Natural killer cell (primary cell): ENCODE data around the gene EBF3. TPM values are rescaled to one million over a fixed set of nuclear protein-coding genes. Genes with fewer than 3 reads are reported as not detected.

Experiments
- ATAC-seq, 3 donors: fragments of 150-1000 bp in 2 of 3; fragments of 200-7000 bp in 1 of 3; cut with Tn5 transposase; 1 replicate in 1 of 3; 2 replicates in 2 of 3; pipeline ENCODE4 v1.10.0; 2021; ENCODE audit warnings: mild to moderate bottlenecking in 2 of 3, moderate library complexity in 2 of 3
- DNase-seq, 2 donors: peaks; one replicate each; pipeline versions ENCODE4 v3.0.0 to v3.0.0-alpha.2; 2013 to 2021; ENCODE audit warnings: mixed read lengths in 1 of 2
- H3K27ac ChIP-seq: one replicate; pipeline ENCODE4 v1.5.1; 2013; ENCODE audit warnings: mild to moderate bottlenecking, low read length
- H3K27me3 ChIP-seq: one replicate; pipeline ENCODE4 v1.6.1; 2013; ENCODE audit warnings: low read length; ENCODE audit not compliant: control insufficient read depth, insufficient read depth
- H3K36me3 ChIP-seq: one replicate; pipeline ENCODE4 v1.6.1; 2013; ENCODE audit warnings: low read length; ENCODE audit not compliant: control insufficient read depth, insufficient read depth
- H3K4me1 ChIP-seq: one replicate; pipeline ENCODE4 v1.6.1; 2013; ENCODE audit warnings: low read length; ENCODE audit not compliant: control insufficient read depth, insufficient read depth
- H3K4me3 ChIP-seq: one replicate; pipeline ENCODE4 v1.5.1; 2013; ENCODE audit warnings: low read length
- H3K9me3 ChIP-seq: one replicate; pipeline ENCODE4 v1.6.1; 2013; ENCODE audit warnings: low read length; ENCODE audit not compliant: control insufficient read depth, insufficient read depth
- H3K27ac Mint-ChIP-seq, 2 donors: one replicate each; pipeline ENCODE4 v1.8.0; 2022; ENCODE audit warnings: mild to moderate bottlenecking in 2 of 2, mixed read lengths in 2 of 2, moderate library complexity in 1 of 2
- H3K27me3 Mint-ChIP-seq, 2 donors: one replicate each; pipeline ENCODE4 v1.8.0; 2022; ENCODE audit warnings: low read depth in 2 of 2, mixed read lengths in 2 of 2
- H3K36me3 Mint-ChIP-seq: one replicate; pipeline ENCODE4 v1.8.0; 2022; ENCODE audit warnings: mixed read lengths
- H3K4me1 Mint-ChIP-seq, 2 donors: one replicate each; pipeline ENCODE4 v1.8.0; 2022; ENCODE audit warnings: mixed read lengths in 2 of 2
- H3K4me3 Mint-ChIP-seq: one replicate; pipeline ENCODE4 v1.8.0; 2022; ENCODE audit warnings: mild to moderate bottlenecking, moderate library complexity, mixed read lengths
- H3K9me3 Mint-ChIP-seq, 2 donors: one replicate each; pipeline ENCODE4 v1.8.0; 2022; ENCODE audit warnings: mixed read lengths in 2 of 2
- WGBS: methylation state at CpG from one replicate; pipeline ENCODE4 v1.1.7; 2013; ENCODE audit warnings: missing lambda C conversion rate; ENCODE audit not compliant: insufficient coverage; 5-methylcytosine and 5-hydroxymethylcytosine counted together
- intact Hi-C: fragments of 100-400 bp; cut with micrococcal nuclease; formaldehyde crosslinking; loops from one replicate; pipeline ENCODE4 v1.14.2; 2022
- total RNA-seq, 4 donors: library from RNA; stranded (reverse); fragments of 120-200 nt in 1 of 4; gene quantifications; one replicate each; pipeline versions ENCODE4 v1.2.3 to v1.2.4, GENCODE V29; 2013 to 2022
- TF ChIP-seq, protein P1 (sequence below): fragments of 200-600 bp; IDR thresholded peaks from one replicate; pipeline ENCODE4 v1.8.0; 2022; ENCODE audit warnings: antibody characterized with exemption

Gene EBF3
- total RNA-seq, 3 donors from 2014 or later (not counting 1 experiment from before 2014, with no cell fraction given), result not detected

DNA sequence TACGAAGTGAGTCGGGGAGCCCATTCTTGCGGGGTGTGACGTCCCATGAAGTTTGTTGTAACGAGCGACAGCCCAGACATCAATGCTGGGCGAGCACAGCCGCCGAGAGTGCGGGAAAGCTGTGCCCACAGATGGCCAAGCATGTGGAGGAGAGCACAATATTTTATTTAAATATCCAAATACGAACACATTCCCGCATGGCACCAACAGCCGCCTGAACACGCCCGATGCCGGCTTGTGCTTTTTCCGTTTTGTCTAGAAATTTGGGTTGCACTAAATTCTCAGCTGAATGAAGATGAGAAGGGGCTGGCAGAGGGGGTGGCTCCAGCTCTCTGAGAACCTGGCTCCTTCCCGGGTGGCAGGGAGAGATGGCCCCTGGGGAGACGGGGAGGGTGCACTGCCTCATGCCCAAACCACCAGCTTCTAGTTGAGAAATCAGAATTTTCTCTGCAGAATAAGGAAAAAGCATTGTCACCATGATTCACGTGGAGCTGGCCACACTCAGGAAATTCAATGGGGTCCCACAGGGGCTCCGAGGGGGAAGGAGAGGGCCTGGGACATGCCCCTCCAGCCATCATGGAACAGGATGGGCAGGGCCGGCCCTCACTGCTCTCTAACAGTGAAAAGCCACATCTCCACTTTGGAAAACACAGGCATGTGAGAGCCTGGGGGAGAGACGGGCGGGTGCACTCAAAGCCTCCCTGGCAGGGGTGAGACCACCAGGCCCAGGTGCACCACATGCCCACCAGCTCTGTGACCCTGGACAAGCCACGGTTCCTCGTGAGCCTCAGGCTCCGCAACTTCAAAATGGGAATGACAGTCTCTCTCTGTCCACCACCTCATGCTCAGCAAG is 48.3 kb downstream of the EBF3 start:
- H3K4me3 Mint-ChIP-seq, result no peak overlapping the region
- H3K4me1 ChIP-seq, result no peaks in the 10 kb centered on the region
- H3K4me3 ChIP-seq, result no peak overlapping the region
- H3K27me3 ChIP-seq, result no peaks in the 10 kb centered on the region
- TF ChIP-seq, protein P1, sequence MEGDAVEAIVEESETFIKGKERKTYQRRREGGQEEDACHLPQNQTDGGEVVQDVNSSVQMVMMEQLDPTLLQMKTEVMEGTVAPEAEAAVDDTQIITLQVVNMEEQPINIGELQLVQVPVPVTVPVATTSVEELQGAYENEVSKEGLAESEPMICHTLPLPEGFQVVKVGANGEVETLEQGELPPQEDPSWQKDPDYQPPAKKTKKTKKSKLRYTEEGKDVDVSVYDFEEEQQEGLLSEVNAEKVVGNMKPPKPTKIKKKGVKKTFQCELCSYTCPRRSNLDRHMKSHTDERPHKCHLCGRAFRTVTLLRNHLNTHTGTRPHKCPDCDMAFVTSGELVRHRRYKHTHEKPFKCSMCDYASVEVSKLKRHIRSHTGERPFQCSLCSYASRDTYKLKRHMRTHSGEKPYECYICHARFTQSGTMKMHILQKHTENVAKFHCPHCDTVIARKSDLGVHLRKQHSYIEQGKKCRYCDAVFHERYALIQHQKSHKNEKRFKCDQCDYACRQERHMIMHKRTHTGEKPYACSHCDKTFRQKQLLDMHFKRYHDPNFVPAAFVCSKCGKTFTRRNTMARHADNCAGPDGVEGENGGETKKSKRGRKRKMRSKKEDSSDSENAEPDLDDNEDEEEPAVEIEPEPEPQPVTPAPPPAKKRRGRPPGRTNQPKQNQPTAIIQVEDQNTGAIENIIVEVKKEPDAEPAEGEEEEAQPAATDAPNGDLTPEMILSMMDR, result no peak
- H3K27me3 Mint-ChIP-seq, result peaks cover 0 to 2% of the 10 kb centered on the region in 2 donors
- no peaks in the 10 kb centered on the region for H3K36me3 ChIP-seq
- no peak for DNase-seq
- H3K27ac ChIP-seq, result no peak overlapping the region
- 86% methylated on average over 27 of the region's 27 CpGs for WGBS
- H3K9me3 ChIP-seq, result no peaks in the 10 kb centered on the region
- intact Hi-C loops, result no loop called here
- H3K27ac Mint-ChIP-seq, result no peak overlapping the region
- no peaks in the 10 kb centered on the region for H3K36me3 Mint-ChIP-seq
- ATAC-seq, result no peak
- H3K4me1 Mint-ChIP-seq, result no peaks in the 10 kb centered on the region
- H3K9me3 Mint-ChIP-seq, result no peaks in the 10 kb centered on the region

DNA sequence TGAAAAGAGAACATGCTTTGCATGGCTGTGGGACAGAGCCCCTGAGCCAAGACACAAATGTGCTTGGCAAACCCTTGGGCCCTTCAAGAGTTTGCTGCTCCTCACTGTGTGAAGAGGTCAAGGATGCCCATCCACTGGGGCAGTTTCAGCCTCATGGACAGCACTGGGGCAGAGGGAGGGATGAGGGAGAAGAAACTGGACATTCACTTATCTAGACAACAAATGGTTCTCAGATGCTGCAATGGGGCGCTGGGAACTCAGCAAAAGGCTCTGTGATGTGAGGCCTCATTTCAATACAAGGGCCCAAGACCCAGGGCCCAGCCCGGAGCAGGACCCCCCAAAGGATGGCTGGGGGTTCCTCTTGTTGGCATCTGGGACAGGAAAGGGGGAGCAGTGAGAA is 49.1 kb downstream of the EBF3 start:
- 67% methylated on average over 2 of the region's 2 CpGs for WGBS
- H3K36me3 Mint-ChIP-seq, result no peaks in the 10 kb centered on the region
- ATAC-seq (no peak), DNase-seq (no peak)
- H3K4me1 Mint-ChIP-seq, result no peaks in the 10 kb centered on the region
- no peaks in the 10 kb centered on the region for H3K36me3 ChIP-seq
- no peak overlapping the region for H3K4me3 Mint-ChIP-seq
- H3K4me3 ChIP-seq, result no peak overlapping the region
- H3K27me3 Mint-ChIP-seq, result peaks cover 0 to 2% of the 10 kb centered on the region in 2 donors
- H3K4me1 ChIP-seq, result no peaks in the 10 kb centered on the region
- intact Hi-C loops, result no loop called here
- no peaks in the 10 kb centered on the region for H3K9me3 Mint-ChIP-seq
- H3K9me3 ChIP-seq, result no peaks in the 10 kb centered on the region
- H3K27me3 ChIP-seq, result no peaks in the 10 kb centered on the region
- H3K27ac ChIP-seq, result no peak overlapping the region
- TF ChIP-seq, protein P1, result no peak
- no peak overlapping the region for H3K27ac Mint-ChIP-seq

DNA sequence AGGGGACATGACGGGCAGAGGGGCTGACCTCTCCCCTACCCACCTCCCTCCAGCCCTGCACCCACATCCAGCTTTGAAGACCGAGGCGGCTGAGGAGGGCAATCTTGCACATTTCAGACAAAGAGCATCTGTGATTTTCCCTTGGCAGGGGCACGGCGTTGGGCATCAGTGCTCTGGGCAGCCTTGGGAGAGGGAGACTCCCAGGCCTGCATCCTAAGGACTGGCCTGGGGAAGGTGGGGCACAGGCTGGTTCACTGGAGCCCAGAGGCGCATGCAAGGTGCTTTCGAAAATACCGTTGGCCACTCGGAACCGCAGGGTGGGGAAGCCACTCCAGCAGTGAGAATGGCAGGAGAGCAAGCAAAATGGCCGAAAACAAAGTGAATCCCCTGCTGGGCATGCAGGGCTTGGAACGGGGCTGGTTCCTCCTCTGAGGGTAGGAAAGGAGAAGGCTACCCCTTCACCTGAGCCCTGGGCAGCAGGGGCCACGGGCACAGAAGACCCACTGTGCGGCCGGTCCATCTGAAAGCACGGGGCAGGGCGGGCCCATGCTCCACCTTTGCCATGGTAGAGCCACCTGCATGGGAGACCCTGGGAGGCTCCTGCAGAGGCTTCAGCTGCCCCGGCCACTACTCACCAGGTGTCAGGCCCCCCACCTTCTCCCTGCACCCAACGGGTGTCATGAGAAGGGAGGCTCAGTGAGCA is 49.8 kb downstream of the EBF3 start:
- no peak for DNase-seq
- H3K4me1 Mint-ChIP-seq, result no peaks in the 10 kb centered on the region
- no peaks in the 10 kb centered on the region for H3K4me1 ChIP-seq
- no peaks in the 10 kb centered on the region for H3K9me3 ChIP-seq
- intact Hi-C loops, result no loop called here
- no peaks in the 10 kb centered on the region for H3K9me3 Mint-ChIP-seq
- no peak overlapping the region for H3K27ac Mint-ChIP-seq
- ATAC-seq, result no peak
- H3K27me3 Mint-ChIP-seq, result peaks cover 0 to 2% of the 10 kb centered on the region in 2 donors
- H3K36me3 Mint-ChIP-seq, result no peaks in the 10 kb centered on the region
- H3K4me3 Mint-ChIP-seq, result no peak overlapping the region
- TF ChIP-seq, protein P1, result no peak
- H3K36me3 ChIP-seq, result no peaks in the 10 kb centered on the region
- H3K4me3 ChIP-seq, result no peak overlapping the region
- WGBS, result 92% methylated on average over 19 of the region's 19 CpGs
- H3K27me3 ChIP-seq, result no peaks in the 10 kb centered on the region
- H3K27ac ChIP-seq, result no peak overlapping the region
